Body of pancreas (tissue), 4 donors: ENCODE data around the gene LPXN. TPM values are rescaled to one million over a fixed set of nuclear protein-coding genes. Genes with fewer than 3 reads are reported as not detected.
A peak's percentile ranks its signal among the peaks of the same experiment; 100 is the strongest.

ENCODE experiments used
- ATAC-seq: fragments of 150-250 bp; one replicate; pipeline ENCODE4 v1.9.1; 2016
- DNase-seq, 4 donors: peaks; one replicate each; pipeline ENCODE4 v3.0.0-alpha.2; 2019
- H3K27ac ChIP-seq, 4 donors: fragments of 200-600 bp; sonication (generic); 1 replicate in 3 of 4; 2 replicates in 1 of 4; pipeline versions ENCODE4 v1.5.1 to v1.6.1; 2016 to 2019; ENCODE audit warnings: mild to moderate bottlenecking in 1 of 4, mixed read lengths in 1 of 4, moderate library complexity in 1 of 4
- H3K27me3 ChIP-seq, 2 donors: fragments of 200-600 bp; sonication (generic); one replicate each; pipeline ENCODE4 v1.6.0; 2016; ENCODE audit warnings: mild to moderate bottlenecking in 1 of 2
- H3K36me3 ChIP-seq, 2 donors: fragments of 200-600 bp; sonication (generic); replicated peaks in 1 of 2; 2 replicates each; pipeline ENCODE4 v1.5.1; 2016; ENCODE audit warnings: low read depth in 2 of 2; ENCODE audit not compliant: insufficient read depth in 1 of 2
- H3K4me1 ChIP-seq: fragments of 200-600 bp; sonication (generic); one replicate; pipeline ENCODE4 v1.6.0; 2016
- H3K4me3 ChIP-seq, 2 donors: fragments of 200-600 bp; sonication (generic); 1 replicate in 1 of 2; 2 replicates in 1 of 2; pipeline ENCODE4 v1.5.1; 2016 to 2019
- H3K9me3 ChIP-seq, 3 donors: fragments of 200-600 bp; sonication (generic); 1 replicate in 2 of 3; 2 replicates in 1 of 3; pipeline ENCODE4 v1.5.1; 2016
- CTCF ChIP-seq, 7 experiments: fragments of 450-650 bp in 4 of 7; fragments of 200-600 bp in 3 of 7; sonication (generic) in 3 of 7; IDR thresholded peaks; one replicate each; pipeline ENCODE4 v1.5.1; 2016 to 2019; ENCODE audit warnings: antibody characterized with exemption in 7 of 7
- POLR2A ChIP-seq, 3 donors: fragments of 450-650 bp; IDR thresholded peaks; one replicate each; pipeline ENCODE4 v1.6.1; 2016; ENCODE audit warnings: antibody characterized with exemption in 3 of 3, mild to moderate bottlenecking in 2 of 3
- WGBS, 2 donors: methylation state at CpG; one replicate each; pipeline ENCODE4 v1.1.5; 2017; 5-methylcytosine and 5-hydroxymethylcytosine counted together
- intact Hi-C: fragments of 100-400 bp; cut with DNase I; formaldehyde crosslinking; loops from one replicate; pipeline ENCODE4 v1.15.1; 2023
- total RNA-seq, 2 donors: library from RNA; depleted of rRNA; stranded (reverse); fragments of >200 nt; gene quantifications; one replicate each; pipeline ENCODE4 v1.1.0, GENCODE V29; 2016

LPXN gene
- total RNA-seq, 2 donors from 2014 or later = 5.7 to 6.3 TPM

GRCh38 chr11:58561394-58562098 lies 14.1 kb downstream of the LPXN start:
- peaks cover 31% of the 10 kb centered on the region for H3K4me1 ChIP-seq
- DNase-seq (peak in 2 of 4 donors; percentile 32 to 33), ATAC-seq (peak; percentile 66)
- no peaks in the 10 kb centered on the region for H3K36me3 ChIP-seq
- intact Hi-C loops = no loop called here
- H3K9me3 ChIP-seq = no peaks in the 10 kb centered on the region
- no peak for TF ChIP-seq POLR2A (IDR thresholded peaks at IDR 0.05)
- no peak for TF ChIP-seq CTCF (IDR thresholded peaks at IDR 0.05)
- 3 to 19% methylated on average over 2 of the region's 2 CpGs for WGBS, 2 donors
- no peak overlapping the region for H3K4me3 ChIP-seq
- H3K27me3 ChIP-seq = no peaks in the 10 kb centered on the region
- H3K27ac ChIP-seq = peak overlapping the region in 3 of 4 donors; percentile 41 to 71 (median 55)

DNA sequence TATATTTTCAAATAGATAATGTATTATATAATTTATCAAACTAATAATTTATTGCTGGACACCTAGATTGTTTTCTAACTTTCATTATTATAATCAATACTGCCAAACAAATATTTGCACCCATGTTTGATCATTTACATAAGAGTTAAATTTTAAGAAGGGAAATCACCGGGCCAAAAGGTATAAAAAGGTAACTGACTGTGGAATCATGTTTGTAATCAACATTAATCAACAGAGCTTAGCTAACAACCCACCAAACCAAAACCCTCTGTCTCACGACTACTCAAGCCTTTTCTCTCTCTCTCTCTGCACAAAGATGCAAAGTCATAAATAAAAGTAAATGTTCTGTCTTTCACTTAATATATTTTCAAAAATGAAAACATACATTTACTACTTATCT lies 14.8 kb downstream of the LPXN start:
- Histone ChIP-seq H3K36me3 (no peaks in the 10 kb centered on the region), H3K4me1 (peaks cover 31% of the 10 kb centered on the region), H3K4me3 (no peak overlapping the region), H3K27ac (peak overlapping the region in 2 of 4 donors; percentile 55 to 71), H3K9me3 (no peaks in the 10 kb centered on the region), H3K27me3 (no peaks in the 10 kb centered on the region)
- DNase-seq (no peak), ATAC-seq (no peak)
- WGBS, 2 donors = 9 to 14% methylated on average over 2 of the region's 2 CpGs
- TF ChIP-seq CTCF (IDR thresholded peaks at IDR 0.05) (no peak), POLR2A (IDR thresholded peaks at IDR 0.05) (no peak)
- intact Hi-C loops = no loop called here

DNA sequence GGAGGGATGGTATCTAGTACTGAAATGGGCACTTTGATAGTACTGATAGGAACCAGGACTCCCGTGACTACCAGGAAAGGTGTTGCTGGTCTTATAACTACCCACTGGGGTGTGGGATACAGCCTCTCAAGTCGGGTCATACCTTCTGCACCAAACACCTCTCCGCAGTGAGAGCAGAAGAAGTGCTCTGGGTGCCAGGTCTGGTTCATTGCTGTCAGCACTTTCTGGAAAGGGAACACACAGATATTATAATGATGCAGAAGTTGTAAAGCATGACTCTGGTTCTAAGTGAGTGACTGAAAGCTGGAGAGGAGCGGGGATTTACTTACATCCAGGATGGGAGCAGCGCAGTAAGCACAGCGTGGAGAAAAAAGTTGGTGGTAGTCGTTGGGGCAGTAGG lies 26.0 kb downstream of the LPXN start:
- no peak for DNase-seq
- 87 to 93% methylated on average over 7 of the region's 7 CpGs for WGBS, 2 donors
- Histone ChIP-seq H3K27ac (no peak overlapping the region), H3K9me3 (no peaks in the 10 kb centered on the region), H3K4me3 (no peak overlapping the region), H3K4me1 (no peaks in the 10 kb centered on the region), H3K27me3 (no peaks in the 10 kb centered on the region), H3K36me3 (peaks cover 0 to 26% of the 10 kb centered on the region in 2 donors)
- TF ChIP-seq POLR2A (IDR thresholded peaks at IDR 0.05) (no peak), CTCF (IDR thresholded peaks at IDR 0.05) (no peak)
- no peak for ATAC-seq
- intact Hi-C loops = no loop called here

- DNase-seq = no peak
- 72 to 76% methylated on average over 1 of the region's 1 CpG for WGBS, 2 donors
Observed at GRCh38 chr11:58546841-58547240, 28.8 kb downstream of the LPXN start.

More at GRCh38 chr11:58546841-58547240, 28.8 kb downstream of the LPXN start:
- no peak overlapping the region for H3K4me3 ChIP-seq
- no peak overlapping the region for H3K27ac ChIP-seq
- H3K9me3 ChIP-seq = no peaks in the 10 kb centered on the region
- no peaks in the 10 kb centered on the region for H3K4me1 ChIP-seq
- TF ChIP-seq CTCF (IDR thresholded peaks at IDR 0.05) = no peak
- TF ChIP-seq POLR2A (IDR thresholded peaks at IDR 0.05) = no peak
- H3K36me3 ChIP-seq = peaks cover 0 to 14% of the 10 kb centered on the region in 2 donors
- no peaks in the 10 kb centered on the region for H3K27me3 ChIP-seq
- ATAC-seq = no peak
- intact Hi-C loops = no loop called here
